Measurements from ENCODE around the gene PAX8.

Gene PAX8

GRCh38 chr2:113180131-113180946 is 98.4 kb downstream of the PAX8 start:
- DNase-seq, result no peak

GRCh38 chr2:113179446-113180045 is 99.2 kb downstream of the PAX8 start:
- DNase-seq, result no peak

GRCh38 chr2:113178891-113179290 is 99.8 kb downstream of the PAX8 start:
- no peak for DNase-seq

- DNase-seq, result no peak
These were observed 100.5 kb downstream of the PAX8 start for GRCh38 chr2:113178069-113178746.

GRCh38 chr2:113176696-113177355 is 101.9 kb downstream of the PAX8 start:
- no peak for DNase-seq

GRCh38 chr2:113175736-113176695 is 102.7 kb downstream of the PAX8 start:
- no peak for DNase-seq

GRCh38 chr2:113175042-113175628 is 103.6 kb downstream of the PAX8 start:
- DNase-seq, result peak; percentile 81

GRCh38 chr2:113174376-113174750 is 104.4 kb downstream of the PAX8 start:
- DNase-seq, result no peak

GRCh38 chr2:113173542-113174375 is 105.0 kb downstream of the PAX8 start, which contains the start of gene PSD4:
Gene PSD4 (plus strand): TSS chr2:113173971. CDS start chr2:113182457, 8,486 bp downstream.
- DNase-seq, result peak; percentile 92

- no peak for DNase-seq
These were observed 105.8 kb downstream of the PAX8 start for GRCh38 chr2:113172721-113173541.

GRCh38 chr2:113171334-113172075 is 107.2 kb downstream of the PAX8 start:
- DNase-seq, result no peak

GRCh38 chr2:113169586-113169985 is 109.1 kb downstream of the PAX8 start:
- no peak for DNase-seq

- DNase-seq, result peak; percentile 61
These were observed 109.7 kb downstream of the PAX8 start for GRCh38 chr2:113169002-113169530.

- DNase-seq, result no peak
These were observed 110.8 kb downstream of the PAX8 start for GRCh38 chr2:113167962-113168340.

- DNase-seq, result peak; percentile 30
These were observed 111.4 kb downstream of the PAX8 start for GRCh38 chr2:113167115-113167932.

- no peak for DNase-seq
These were observed 112.5 kb downstream of the PAX8 start for GRCh38 chr2:113166187-113166645.

Data from central memory CD4-positive, alpha-beta T cell (primary cell).